Prostate gland (tissue), 2 donors: ENCODE measurements around the gene TRIP11.

Experiments
- CTCF ChIP-seq, 4 experiments: fragments of 200-600 bp in 2 of 4; fragments of 450-650 bp in 2 of 4; sonication (generic) in 2 of 4; IDR thresholded peaks; 1 replicate in 3 of 4; 2 replicates in 1 of 4; pipeline ENCODE4 v1.5.1; 2016 to 2019; ENCODE audit warnings: antibody characterized with exemption in 4 of 4, mild to moderate bottlenecking in 2 of 4, moderate library complexity in 2 of 4
- POLR2AphosphoS5 ChIP-seq: sonication (generic); formaldehyde crosslinking; IDR thresholded peaks from one replicate; pipeline ENCODE4 v1.6.1; 2017; ENCODE audit warnings: antibody characterized with exemption

DNA sequence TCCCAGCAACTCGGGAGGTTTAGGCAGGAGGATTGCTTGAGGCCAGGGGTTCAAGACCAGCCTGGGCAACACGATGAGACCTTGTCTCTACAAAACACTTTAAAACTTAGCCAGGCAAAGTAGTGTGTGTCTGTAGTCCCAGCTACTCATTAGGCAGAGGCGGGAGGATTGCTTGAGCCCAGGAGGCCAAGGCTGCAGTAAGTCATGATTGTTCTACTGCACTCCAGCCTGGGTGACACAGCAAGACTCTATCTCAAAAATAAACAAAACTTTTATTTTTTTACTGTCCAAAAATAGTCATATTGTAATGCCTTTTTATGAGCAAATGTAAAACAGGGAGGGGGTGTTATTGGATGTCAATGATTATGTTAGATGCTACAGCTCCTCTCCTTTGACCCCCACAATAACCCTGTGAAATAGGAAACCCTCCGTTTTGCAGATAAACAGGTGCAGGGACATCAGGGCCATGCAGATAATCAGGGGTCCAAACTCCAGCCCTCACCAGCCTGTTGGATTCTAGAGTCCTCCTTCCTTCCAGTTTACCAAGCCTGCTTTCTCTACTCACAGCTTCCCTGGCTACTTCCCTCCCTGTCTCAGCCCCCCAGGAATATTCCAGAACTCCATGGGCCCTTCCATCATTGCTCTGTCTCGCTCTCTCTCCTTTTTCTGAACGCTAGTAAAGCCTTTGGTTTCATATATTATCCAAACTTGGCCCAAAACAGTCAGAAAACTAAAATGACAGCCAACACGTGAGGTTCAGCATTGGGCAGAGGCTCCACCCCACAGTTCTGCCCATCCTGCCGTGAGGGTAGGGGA, 86.5 kb downstream of the TRIP11 start:
- TF ChIP-seq CTCF (IDR thresholded peaks at IDR 0.05), result no peak
- no peak for TF ChIP-seq POLR2AphosphoS5
